ENCODE data around the gene PVRIG. TPM values are rescaled to one million over a fixed set of nuclear protein-coding genes. Genes with fewer than 3 reads are reported as not detected.

Gene PVRIG
- total RNA-seq, 2 experiments from 2014 or later, result 86.1 to 86.2 TPM

Other genes starting within 250 kb of the PVRIG start
- not detected for gene AZGP1, start 243.9 kb upstream of the PVRIG start, total RNA-seq
- gene ZKSCAN1, start 204.4 kb upstream of the PVRIG start, total RNA-seq, result 10 to 100 TPM; 85.5 to 88.8 TPM
- gene ZSCAN21, start 170.2 kb upstream of the PVRIG start, total RNA-seq, result 10 to 100 TPM in 1 of 2 experiments, 1 to 10 TPM in 1; 9.8 to 10.1 TPM
- 10 to 100 TPM; 28.0 to 32.6 TPM for gene ZNF3, start 138.2 kb upstream of the PVRIG start, total RNA-seq
- 10 to 100 TPM; 72.4 to 76.7 TPM for gene COPS6, start 131.0 kb upstream of the PVRIG start, total RNA-seq
- gene MCM7, start 118.6 kb upstream of the PVRIG start, total RNA-seq, result 100 to 1,000 TPM; 278 to 307 TPM
- 10 to 100 TPM; 15.0 to 16.5 TPM for gene AP4M1, start 118.3 kb upstream of the PVRIG start, total RNA-seq
- gene TAF6, start 100.6 kb upstream of the PVRIG start, total RNA-seq, result 10 to 100 TPM; 63.7 to 65.9 TPM
- 10 to 100 TPM; 52.4 to 58.3 TPM for gene CNPY4, start 100.3 kb upstream of the PVRIG start, total RNA-seq
- 1 to 10 TPM; 4.8 to 6.5 TPM for gene MBLAC1, start 93.0 kb upstream of the PVRIG start, total RNA-seq
- 100 to 1,000 TPM; 170 to 175 TPM for gene LAMTOR4, start 71.0 kb upstream of the PVRIG start, total RNA-seq
- gene TRAPPC14, start 61.2 kb upstream of the PVRIG start, total RNA-seq, result 10 to 100 TPM; 52.0 to 58.4 TPM
- 1 to 10 TPM; 6.7 to 6.9 TPM for gene GAL3ST4, start 51.3 kb upstream of the PVRIG start, total RNA-seq
- 10 to 100 TPM; 12.6 to 13.0 TPM for gene GPC2, start 42.6 kb upstream of the PVRIG start, total RNA-seq
- gene STAG3, start 42.0 kb upstream of the PVRIG start, total RNA-seq, result 10 to 100 TPM; 31.1 to 38.8 TPM
- not detected for gene SPDYE3, start 87.8 kb downstream of the PVRIG start, total RNA-seq
- gene PILRB, start 138.2 kb downstream of the PVRIG start, total RNA-seq, result 10 to 100 TPM; 91.3 to 96.4 TPM
- gene PILRA, start 153.5 kb downstream of the PVRIG start, total RNA-seq, result 1 to 10 TPM; 4.1 to 5.1 TPM
- 1 to 10 TPM; 6.2 to 6.5 TPM for gene ZCWPW1, start 208.8 kb downstream of the PVRIG start, total RNA-seq
- 10 to 100 TPM; 48.5 to 49.0 TPM for gene MEPCE, start 209.9 kb downstream of the PVRIG start, total RNA-seq
- gene PPP1R35, start 216.5 kb downstream of the PVRIG start, total RNA-seq, result 10 to 100 TPM; 84.4 to 93.6 TPM
- 1 to 10 TPM; 3.5 to 5.9 TPM for gene SPACDR, start 244.3 kb downstream of the PVRIG start, total RNA-seq